ENCODE data around the gene MYO18A. TPM values are rescaled to one million over a fixed set of nuclear protein-coding genes. Genes with fewer than 3 reads are reported as not detected.

MYO18A gene
- total RNA-seq, 2 experiments from 2014 or later = 46.3 to 47.1 TPM

DNA sequence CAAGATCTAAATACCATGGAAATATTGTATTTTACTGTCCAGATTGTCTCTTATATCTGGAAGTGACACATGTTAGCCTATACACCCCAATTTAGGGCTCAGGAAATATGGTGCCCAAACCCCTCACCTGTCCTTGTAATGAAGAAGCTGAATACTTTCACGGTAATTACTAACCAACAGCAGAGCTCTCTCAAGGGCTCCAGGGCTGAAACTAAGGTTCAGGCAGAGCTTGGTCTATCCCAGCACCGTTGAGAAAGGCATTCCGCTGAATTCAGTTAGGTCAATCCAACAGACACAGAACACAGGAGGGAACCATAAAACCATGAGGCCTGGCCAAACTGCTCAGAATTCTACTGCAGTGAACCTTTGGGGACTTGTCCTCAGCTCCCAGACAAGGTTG is 14.9 kb downstream of the MYO18A start:
- Mint-ChIP-seq H3K36me3 (peaks cover 7% of the 10 kb centered on the region), H3K9me3 (no peaks in the 10 kb centered on the region), H3K27ac (no peak overlapping the region), H3K27me3 (no peaks in the 10 kb centered on the region), H3K4me1 (ENCODE audit: low read depth) (no peaks in the 10 kb centered on the region), H3K4me3 (no peak overlapping the region)
- intact Hi-C loops (cut with micrococcal nuclease) = no loop called here
- DNase-seq = no peak
- POLR2A ChIA-PET = interaction anchor here (1.4 kb wide), 1 partner anchor 10 kb away, joined by 4 read pairs; no protein-coding TSS in a partner anchor
- CTCF ChIA-PET = interaction anchor here (0.7 to 5.3 kb wide), 5 partner anchors 13 to 212 kb away, joined by 3 to 43 read pairs (median 6); partner anchors contain the start of gene MYO18A

DNA sequence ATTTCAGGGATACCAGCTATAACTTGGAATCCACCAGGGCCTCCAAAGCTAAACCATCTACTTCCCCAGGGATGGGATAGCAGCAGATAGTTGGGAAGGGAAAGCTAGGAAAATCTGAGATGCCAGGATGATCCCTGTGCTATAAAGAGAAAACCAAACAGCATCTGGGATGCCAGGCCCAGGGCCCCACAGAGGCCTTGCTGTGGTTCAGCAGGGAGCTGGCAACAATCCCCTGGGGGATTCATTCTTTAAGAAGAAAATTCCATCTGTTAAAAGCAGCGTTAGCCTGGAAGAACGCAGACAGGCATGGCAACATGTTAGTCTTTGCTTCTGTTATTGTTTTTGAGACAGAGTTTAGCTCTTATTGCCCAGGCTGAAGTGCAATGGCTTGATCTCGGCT is 16.6 kb downstream of the MYO18A start:
- Mint-ChIP-seq H3K9me3 (no peaks in the 10 kb centered on the region), H3K36me3 (peaks cover 7% of the 10 kb centered on the region), H3K4me3 (no peak overlapping the region), H3K27me3 (no peaks in the 10 kb centered on the region), H3K27ac (no peak overlapping the region), H3K4me1 (ENCODE audit: low read depth) (peaks cover 7% of the 10 kb centered on the region)
- ChIA-PET POLR2A (interaction anchor here (1.7 kb wide), 1 partner anchor 13 kb away, joined by 5 read pairs; no protein-coding TSS in a partner anchor), CTCF (interaction anchor here (0.5 to 5.3 kb wide), 5 partner anchors 14 to 67 kb away, joined by 3 to 43 read pairs (median 6); partner anchors contain the start of gene MYO18A)
- intact Hi-C loops (cut with micrococcal nuclease) = no loop called here
- no peak for DNase-seq

DNA sequence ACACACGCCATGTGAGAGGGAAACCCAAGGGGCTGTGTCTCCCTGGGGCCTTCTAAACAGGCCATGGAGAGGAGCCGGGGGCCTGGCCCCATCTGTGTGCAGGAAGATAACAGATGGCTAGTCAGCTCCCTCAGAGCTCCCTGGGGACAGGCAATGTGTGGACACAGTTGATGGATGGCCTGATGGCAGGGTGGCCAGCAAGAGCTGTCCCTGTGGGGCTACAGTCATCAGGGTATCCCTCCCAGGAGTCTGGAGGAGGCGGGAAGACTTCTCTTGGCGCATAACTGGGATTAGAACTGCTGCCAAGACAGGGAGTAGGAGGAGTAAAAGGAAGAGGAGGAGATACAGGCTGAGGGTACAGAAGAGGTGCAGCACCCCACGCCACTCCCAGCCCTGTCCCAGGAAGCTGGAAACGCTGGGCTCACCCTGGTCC is 17.3 kb downstream of the MYO18A start:
- no peak overlapping the region for H3K4me3 Mint-ChIP-seq
- H3K27ac Mint-ChIP-seq = no peak overlapping the region
- ChIA-PET CTCF (interaction anchor here (0.9 to 5.3 kb wide), 5 partner anchors 14 to 46 kb away, joined by 3 to 43 read pairs (median 4); partner anchors contain the start of gene MYO18A), POLR2A (interaction anchor here (1.7 kb wide), 1 partner anchor 14 kb away, joined by 5 read pairs; no protein-coding TSS in a partner anchor)
- H3K4me1 Mint-ChIP-seq (ENCODE audit: low read depth) = peaks cover 7% of the 10 kb centered on the region
- H3K9me3 Mint-ChIP-seq = no peaks in the 10 kb centered on the region
- H3K27me3 Mint-ChIP-seq = no peaks in the 10 kb centered on the region
- H3K36me3 Mint-ChIP-seq = peaks cover 7% of the 10 kb centered on the region
- intact Hi-C loops (cut with micrococcal nuclease) = no loop called here
- DNase-seq = no peak

DNA sequence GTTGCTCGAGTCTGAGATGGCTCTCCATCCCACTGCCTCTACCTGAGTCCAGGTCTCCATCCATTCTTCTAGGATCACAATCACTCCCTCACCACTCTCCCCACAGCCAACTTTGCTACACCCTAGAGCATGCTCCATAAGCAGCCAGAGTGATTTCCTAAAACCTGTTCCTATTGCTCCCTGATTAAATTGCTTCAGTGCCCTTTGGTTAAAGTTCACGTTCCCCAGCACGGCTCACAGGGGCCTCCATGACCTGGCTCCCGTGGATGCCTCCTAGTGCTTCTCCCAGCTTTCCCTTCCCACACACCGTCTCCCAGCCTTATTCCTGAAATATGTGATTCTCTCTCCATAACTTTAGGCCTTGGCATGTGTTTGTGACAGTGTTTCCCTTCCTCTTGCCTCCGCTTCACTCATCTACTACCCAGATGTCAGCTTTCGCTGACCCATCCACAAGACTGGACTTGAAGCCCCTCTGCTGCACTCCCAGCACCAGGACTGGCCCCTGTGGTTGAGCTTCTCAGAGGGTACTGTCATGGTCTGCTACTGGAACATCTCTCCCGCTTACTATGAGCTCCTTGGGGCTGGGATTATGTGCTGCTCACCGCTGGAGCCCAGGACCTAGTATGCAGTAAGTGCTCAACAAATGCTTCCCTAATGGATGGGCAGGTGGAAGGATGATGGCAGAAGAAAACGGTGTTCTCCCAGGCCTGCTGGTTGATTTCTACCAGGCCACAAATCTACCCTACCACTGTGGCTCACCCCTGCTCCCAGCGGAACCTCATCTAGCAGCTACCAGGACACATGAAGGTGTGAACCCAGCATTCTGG is 17.9 kb downstream of the MYO18A start:
- DNase-seq = no peak
- CTCF ChIA-PET = interaction anchor here (0.9 to 1.8 kb wide), 3 partner anchors 13 to 45 kb away, joined by 3 to 6 read pairs (median 4); no protein-coding TSS in a partner anchor

DNA sequence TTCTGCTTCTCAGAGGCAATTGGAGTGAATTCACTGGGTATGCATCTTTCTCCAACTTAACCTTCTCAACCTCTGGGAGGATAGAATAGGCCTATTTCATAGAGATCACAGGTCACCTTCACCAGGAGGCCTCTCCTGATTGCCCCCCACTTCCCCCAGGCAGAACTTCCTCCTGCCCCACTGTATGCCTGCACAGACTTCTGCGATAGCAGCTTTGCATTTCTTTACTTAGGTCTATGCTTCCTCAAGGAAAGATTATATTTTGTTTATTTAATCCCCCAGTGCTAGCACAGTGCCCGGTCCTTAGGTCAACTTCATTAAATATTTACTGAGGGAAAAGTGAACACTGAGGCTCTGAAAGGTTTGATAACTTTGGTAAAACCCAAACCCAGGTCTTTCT is 19.9 kb downstream of the MYO18A start:
- ChIA-PET CTCF (interaction anchor here (1.3 to 2.6 kb wide), 3 partner anchors 11 to 20 kb away, joined by 4 to 12 read pairs (median 5); partner anchors contain the start of gene MYO18A), POLR2A (no interaction called here)
- no peak for DNase-seq
- Mint-ChIP-seq H3K27ac (no peak overlapping the region), H3K27me3 (no peaks in the 10 kb centered on the region), H3K9me3 (no peaks in the 10 kb centered on the region), H3K4me3 (no peak overlapping the region), H3K36me3 (no peaks in the 10 kb centered on the region), H3K4me1 (ENCODE audit: low read depth) (peaks cover 18% of the 10 kb centered on the region)
- intact Hi-C loops (cut with micrococcal nuclease) = no loop called here

More for the DNA sequence above, 17.9 kb downstream of the MYO18A start:
- no peak overlapping the region for H3K27ac Mint-ChIP-seq
- peaks cover 7% of the 10 kb centered on the region for H3K4me1 Mint-ChIP-seq (ENCODE audit: low read depth)
- POLR2A ChIA-PET = no interaction called here
- no peaks in the 10 kb centered on the region for H3K9me3 Mint-ChIP-seq
- no peak overlapping the region for H3K4me3 Mint-ChIP-seq
- H3K36me3 Mint-ChIP-seq = peaks cover 7% of the 10 kb centered on the region
- no peaks in the 10 kb centered on the region for H3K27me3 Mint-ChIP-seq
- intact Hi-C loops (cut with micrococcal nuclease) = no loop called here

DNA sequence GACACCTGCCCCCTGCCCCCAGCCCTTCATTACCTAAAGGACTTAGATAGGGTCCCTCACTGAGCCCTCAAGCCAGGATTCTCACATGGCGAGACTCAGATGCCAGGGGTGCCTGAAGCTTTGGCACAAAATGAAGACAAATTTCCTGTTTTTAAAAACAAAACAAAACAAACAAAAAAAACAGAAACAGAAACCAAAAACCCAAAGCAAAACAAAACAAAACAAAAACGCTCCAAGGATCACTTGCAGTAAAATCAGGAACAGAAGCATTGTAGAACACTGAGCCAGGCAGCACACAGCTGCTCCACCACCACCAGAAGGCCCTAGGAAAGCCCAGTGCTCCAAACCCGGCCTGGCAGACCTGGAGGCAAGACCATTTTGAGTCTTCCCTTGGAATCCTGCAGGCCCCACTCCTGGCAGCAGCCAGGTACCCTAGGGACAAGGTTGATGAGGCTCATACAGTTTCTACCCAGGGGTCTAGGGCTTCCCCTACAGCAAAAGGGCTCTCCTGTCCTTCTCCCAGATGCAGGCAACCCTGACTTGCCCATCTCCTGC is 20.8 kb downstream of the MYO18A start:
- H3K9me3 Mint-ChIP-seq = no peaks in the 10 kb centered on the region
- DNase-seq = no peak
- ChIA-PET POLR2A (no interaction called here), CTCF (interaction anchor here (1.3 to 2.6 kb wide), 4 partner anchors 10 to 133 kb away, joined by 4 to 12 read pairs (median 4); partner anchors contain the start of gene MYO18A)
- H3K27me3 Mint-ChIP-seq = no peaks in the 10 kb centered on the region
- intact Hi-C loops (cut with micrococcal nuclease) = no loop called here
- no peak overlapping the region for H3K27ac Mint-ChIP-seq
- H3K4me1 Mint-ChIP-seq (ENCODE audit: low read depth) = peaks cover 27% of the 10 kb centered on the region
- no peaks in the 10 kb centered on the region for H3K36me3 Mint-ChIP-seq
- H3K4me3 Mint-ChIP-seq = no peak overlapping the region

DNA sequence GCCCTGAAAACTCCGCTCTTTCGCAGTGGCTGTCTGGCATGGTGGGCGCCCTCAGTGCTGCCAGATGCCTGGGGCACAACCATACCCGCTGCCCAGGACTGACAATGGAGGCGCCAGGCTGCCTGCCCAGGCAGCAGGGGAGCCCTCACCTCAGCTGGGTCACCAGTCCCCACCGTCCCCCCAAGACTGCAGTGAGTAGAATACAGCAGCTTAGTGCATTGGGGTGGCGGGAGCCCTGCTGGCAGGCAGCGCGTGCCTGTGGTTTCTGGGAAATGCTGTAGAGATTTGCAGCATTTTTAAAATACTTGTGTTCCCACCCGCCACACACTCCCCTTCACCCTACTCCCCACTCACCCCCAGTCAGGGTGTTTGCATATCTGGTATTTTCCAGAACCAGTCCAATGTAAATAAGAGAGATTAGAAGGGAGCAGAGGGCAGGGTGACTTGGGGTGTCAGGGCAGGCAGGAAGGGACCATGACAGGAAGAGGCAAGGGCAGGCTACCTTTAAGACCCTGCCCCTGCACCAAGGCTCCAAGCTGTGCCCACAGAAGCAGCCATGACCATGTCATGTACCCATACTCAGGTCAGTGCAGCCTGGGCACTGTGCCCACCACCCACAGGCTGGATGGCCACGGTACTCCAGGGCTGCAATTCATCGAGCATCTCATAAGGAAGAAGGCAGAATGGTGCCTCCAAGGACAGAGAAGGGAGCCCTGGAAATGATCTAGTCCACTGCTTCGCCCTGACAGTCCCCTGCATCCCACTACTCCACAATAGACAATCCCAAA is 21.5 kb downstream of the MYO18A start:
- Mint-ChIP-seq H3K4me3 (no peak overlapping the region), H3K36me3 (no peaks in the 10 kb centered on the region), H3K27ac (no peak overlapping the region), H3K27me3 (no peaks in the 10 kb centered on the region), H3K9me3 (no peaks in the 10 kb centered on the region), H3K4me1 (ENCODE audit: low read depth) (peaks cover 32% of the 10 kb centered on the region)
- intact Hi-C loops (cut with micrococcal nuclease) = no loop called here
- POLR2A ChIA-PET = no interaction called here
- CTCF ChIA-PET = interaction anchor here (1.3 to 4.0 kb wide), 4 partner anchors 10 to 134 kb away, joined by 4 to 21 read pairs (median 8); partner anchors contain the start of gene MYO18A
- DNase-seq = no peak

DNA sequence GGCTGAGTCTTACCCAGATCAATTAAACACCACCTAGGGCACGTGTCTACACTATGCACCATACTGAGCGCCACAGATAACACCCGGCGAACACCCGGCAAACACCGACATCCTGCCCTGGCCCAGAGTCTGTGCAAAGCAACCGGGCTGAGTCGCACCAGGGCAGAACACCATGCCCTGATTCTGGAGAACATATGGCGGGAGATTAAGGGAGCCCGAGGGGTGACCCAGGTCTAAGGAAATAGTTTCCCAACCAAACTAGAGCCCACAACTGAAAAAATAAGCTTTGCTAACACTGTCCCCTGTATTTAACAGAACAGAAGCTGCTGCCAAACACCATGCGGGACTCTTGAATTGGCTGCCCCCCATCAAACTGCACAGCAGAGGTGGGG is 22.1 kb downstream of the MYO18A start:
- POLR2A ChIA-PET = no interaction called here
- DNase-seq = no peak
- intact Hi-C loops (cut with micrococcal nuclease) = no loop called here
- H3K9me3 Mint-ChIP-seq = no peaks in the 10 kb centered on the region
- H3K4me3 Mint-ChIP-seq = no peak overlapping the region
- no peaks in the 10 kb centered on the region for H3K36me3 Mint-ChIP-seq
- H3K4me1 Mint-ChIP-seq (ENCODE audit: low read depth) = peaks cover 32% of the 10 kb centered on the region
- no peak overlapping the region for H3K27ac Mint-ChIP-seq
- CTCF ChIA-PET = interaction anchor here (1.4 to 4.0 kb wide), 3 partner anchors 9 to 134 kb away, joined by 4 to 21 read pairs (median 12); no protein-coding TSS in a partner anchor
- H3K27me3 Mint-ChIP-seq = no peaks in the 10 kb centered on the region

DNA sequence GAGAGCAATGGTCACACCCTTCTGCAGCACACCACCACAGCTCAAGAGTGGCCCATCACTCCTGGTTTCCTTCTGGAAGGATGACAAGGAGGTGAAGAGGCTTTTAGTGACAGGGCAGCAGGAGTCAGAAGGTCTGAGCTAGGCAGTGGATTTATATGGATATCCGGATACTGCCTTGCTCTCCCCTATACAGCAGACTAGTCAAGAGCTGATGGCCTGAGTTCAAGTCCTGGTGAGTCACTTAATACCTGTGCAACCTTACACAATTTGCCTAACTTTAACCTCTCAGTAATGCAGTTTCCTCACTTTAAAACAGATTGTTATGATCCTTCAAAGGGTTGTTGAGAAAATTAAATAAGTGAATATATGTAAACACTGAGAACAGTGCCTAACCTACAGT is 22.9 kb downstream of the MYO18A start:
- Mint-ChIP-seq H3K4me3 (no peak overlapping the region), H3K4me1 (ENCODE audit: low read depth) (peaks cover 32% of the 10 kb centered on the region), H3K27ac (peak overlapping the region; percentile 39), H3K27me3 (no peaks in the 10 kb centered on the region), H3K36me3 (no peaks in the 10 kb centered on the region), H3K9me3 (no peaks in the 10 kb centered on the region)
- no peak for DNase-seq
- CTCF ChIA-PET = interaction anchor here (2.6 to 4.0 kb wide), 2 partner anchors 41 to 62 kb away, joined by 9 to 21 read pairs; no protein-coding TSS in a partner anchor
- POLR2A ChIA-PET = interaction anchor here (1.4 kb wide), 1 partner anchor 18 kb away, joined by 3 read pairs; no protein-coding TSS in a partner anchor
- intact Hi-C loops (cut with micrococcal nuclease) = no loop called here

DNA sequence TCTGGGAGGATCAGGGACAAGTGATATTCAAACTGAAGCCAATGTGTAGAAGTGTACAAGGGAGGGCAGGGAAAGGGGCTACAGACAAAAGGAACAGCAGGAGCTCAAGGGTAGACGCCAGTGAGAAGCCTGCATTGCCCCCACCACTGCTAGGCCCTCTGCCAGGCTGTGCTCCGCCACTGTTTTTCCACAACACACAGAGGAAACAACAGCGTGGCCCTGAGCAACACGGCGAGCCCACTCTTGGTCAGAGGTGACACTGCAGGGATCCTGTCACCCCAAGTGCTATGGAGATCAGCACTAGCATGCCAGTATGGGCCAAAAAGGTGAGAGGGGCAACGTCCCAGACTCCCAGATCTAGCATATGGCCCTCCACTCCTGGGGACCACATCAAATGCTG is 23.4 kb downstream of the MYO18A start:
- Mint-ChIP-seq H3K9me3 (no peaks in the 10 kb centered on the region), H3K4me1 (ENCODE audit: low read depth) (peaks cover 32% of the 10 kb centered on the region), H3K36me3 (no peaks in the 10 kb centered on the region), H3K27ac (peak overlapping the region; percentile 39), H3K4me3 (no peak overlapping the region), H3K27me3 (no peaks in the 10 kb centered on the region)
- CTCF ChIA-PET = interaction anchor here (2.0 to 4.0 kb wide), 4 partner anchors 12 to 62 kb away, joined by 9 to 21 read pairs (median 10); no protein-coding TSS in a partner anchor
- intact Hi-C loops (cut with micrococcal nuclease) = no loop called here
- DNase-seq = no peak
- POLR2A ChIA-PET = interaction anchor here (1.4 kb wide), 1 partner anchor 19 kb away, joined by 3 read pairs; no protein-coding TSS in a partner anchor

DNA sequence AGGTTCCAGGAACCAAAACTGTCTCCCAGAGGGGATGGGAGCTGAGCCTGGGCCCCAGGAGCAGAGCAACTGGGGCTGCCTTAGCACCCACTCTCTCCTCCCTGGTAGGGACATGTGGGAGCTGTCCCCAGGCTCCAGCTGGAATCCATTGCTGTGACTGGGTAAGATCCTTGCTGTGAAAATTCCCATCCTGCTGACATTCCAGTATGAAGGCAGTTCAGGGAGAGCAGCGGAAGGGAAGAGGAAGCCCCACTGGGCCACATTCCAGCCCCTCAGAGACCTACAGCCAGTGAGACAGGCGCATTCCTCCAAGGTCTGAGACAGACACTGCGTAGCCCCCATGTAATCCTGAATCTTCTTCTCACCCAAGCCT is 24.2 kb downstream of the MYO18A start:
- Mint-ChIP-seq H3K4me3 (no peak overlapping the region), H3K36me3 (no peaks in the 10 kb centered on the region), H3K9me3 (no peaks in the 10 kb centered on the region), H3K27me3 (no peaks in the 10 kb centered on the region), H3K27ac (peak overlapping the region; percentile 79), H3K4me1 (ENCODE audit: low read depth) (peaks cover 32% of the 10 kb centered on the region)
- CTCF ChIA-PET = interaction anchor here (0.6 to 4.0 kb wide), 11 partner anchors 11 to 233 kb away, joined by 3 to 23 read pairs (median 5); partner anchors contain the start of gene MYO18A
- POLR2A ChIA-PET = interaction anchor here (0.5 to 1.4 kb wide), 5 partner anchors 20 to 568 kb away, joined by 3 to 7 read pairs (median 4); partner anchors contain the start of gene MYO18A
- intact Hi-C loops (cut with micrococcal nuclease) = no loop called here
- DNase-seq = no peak
